Measurements from ENCODE around the gene RAD51. TPM values are rescaled to one million over a fixed set of nuclear protein-coding genes. Genes with fewer than 3 reads are reported as not detected.

RAD51 gene
- total RNA-seq, 1 donor from 2014 or later: 5.0 TPM

DNA sequence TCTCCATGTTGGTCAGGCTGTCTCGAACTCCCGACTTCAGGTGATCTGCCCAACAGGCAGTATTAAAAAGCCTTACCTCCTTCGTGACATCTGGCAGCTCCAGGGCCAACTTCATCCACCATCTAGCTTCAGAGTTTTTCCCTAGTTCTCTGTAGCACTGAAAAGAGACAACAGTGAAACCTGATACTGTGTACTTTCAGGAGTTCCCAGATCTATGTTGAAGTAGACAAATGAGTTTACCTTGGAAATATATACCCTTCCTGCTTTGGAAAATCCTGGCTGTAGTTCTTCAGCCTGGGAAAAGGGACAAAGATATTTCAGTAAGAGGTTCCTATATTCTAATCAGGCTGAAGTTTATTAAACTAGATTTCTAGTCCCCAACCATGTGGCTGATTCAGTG lies 42.1 kb downstream of the RAD51 start:
- H3K27ac Mint-ChIP-seq (ENCODE audit: unreplicated experiment): no peak overlapping the region
- DNase-seq: no peak
- no peaks in the 10 kb centered on the region for H3K27me3 Mint-ChIP-seq (ENCODE audit: unreplicated experiment)
- TF ChIP-seq, protein P1, sequence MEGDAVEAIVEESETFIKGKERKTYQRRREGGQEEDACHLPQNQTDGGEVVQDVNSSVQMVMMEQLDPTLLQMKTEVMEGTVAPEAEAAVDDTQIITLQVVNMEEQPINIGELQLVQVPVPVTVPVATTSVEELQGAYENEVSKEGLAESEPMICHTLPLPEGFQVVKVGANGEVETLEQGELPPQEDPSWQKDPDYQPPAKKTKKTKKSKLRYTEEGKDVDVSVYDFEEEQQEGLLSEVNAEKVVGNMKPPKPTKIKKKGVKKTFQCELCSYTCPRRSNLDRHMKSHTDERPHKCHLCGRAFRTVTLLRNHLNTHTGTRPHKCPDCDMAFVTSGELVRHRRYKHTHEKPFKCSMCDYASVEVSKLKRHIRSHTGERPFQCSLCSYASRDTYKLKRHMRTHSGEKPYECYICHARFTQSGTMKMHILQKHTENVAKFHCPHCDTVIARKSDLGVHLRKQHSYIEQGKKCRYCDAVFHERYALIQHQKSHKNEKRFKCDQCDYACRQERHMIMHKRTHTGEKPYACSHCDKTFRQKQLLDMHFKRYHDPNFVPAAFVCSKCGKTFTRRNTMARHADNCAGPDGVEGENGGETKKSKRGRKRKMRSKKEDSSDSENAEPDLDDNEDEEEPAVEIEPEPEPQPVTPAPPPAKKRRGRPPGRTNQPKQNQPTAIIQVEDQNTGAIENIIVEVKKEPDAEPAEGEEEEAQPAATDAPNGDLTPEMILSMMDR (IDR thresholded peaks at IDR 0.05; ENCODE audit: partially characterized antibody, unreplicated experiment): no peak
- H3K36me3 Mint-ChIP-seq (ENCODE audit: unreplicated experiment): peaks cover 5% of the 10 kb centered on the region
- H3K4me3 Mint-ChIP-seq (ENCODE audit: unreplicated experiment): no peak overlapping the region
- H3K4me1 Mint-ChIP-seq (ENCODE audit: low read depth, unreplicated experiment): no peaks in the 10 kb centered on the region
- H3K9me3 Mint-ChIP-seq (ENCODE audit: unreplicated experiment): no peaks in the 10 kb centered on the region

DNA sequence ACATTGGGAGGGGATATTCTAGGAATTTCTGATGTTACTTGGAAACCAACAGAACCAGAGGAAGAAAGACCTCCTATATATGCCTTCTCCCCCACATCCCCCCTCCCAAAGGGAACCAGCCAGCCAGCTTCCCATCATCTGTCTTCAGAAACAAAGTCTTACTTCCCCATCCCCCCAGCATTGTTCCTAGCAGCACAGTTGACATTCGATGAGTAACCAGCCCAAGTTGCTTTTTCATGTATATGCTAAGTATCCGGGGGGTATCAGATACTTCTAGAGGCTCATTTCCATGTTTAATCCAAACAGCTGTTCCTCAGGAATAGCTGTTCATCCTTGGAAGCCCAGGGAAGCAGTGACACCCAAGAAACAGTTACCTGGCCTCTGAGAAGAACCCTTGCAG lies 44.1 kb downstream of the RAD51 start:
- peaks cover 5% of the 10 kb centered on the region for H3K36me3 Mint-ChIP-seq (ENCODE audit: unreplicated experiment)

DNA sequence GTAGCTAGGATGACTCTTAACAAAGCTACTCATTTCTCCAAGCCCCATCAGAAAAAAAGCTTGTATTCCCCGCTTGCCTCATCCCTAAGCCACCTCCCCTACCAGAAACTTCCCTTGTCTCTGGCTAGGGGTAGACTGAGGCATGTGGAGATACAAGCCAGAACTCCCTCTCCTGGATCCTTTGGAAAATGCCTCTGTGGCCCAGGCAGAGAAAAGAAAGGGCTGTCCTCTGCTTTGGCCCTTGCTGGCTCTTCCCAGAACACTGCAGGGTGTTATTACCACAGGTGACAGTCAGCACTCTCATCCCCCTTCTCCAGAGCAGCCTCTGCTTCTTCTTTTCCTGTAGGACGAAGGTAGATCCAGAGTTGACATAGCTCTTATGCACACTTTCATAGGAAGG lies 44.9 kb downstream of the RAD51 start:
- Mint-ChIP-seq H3K36me3 (ENCODE audit: unreplicated experiment) (peaks cover 5% of the 10 kb centered on the region), H3K27me3 (ENCODE audit: unreplicated experiment) (peaks cover 3% of the 10 kb centered on the region), H3K9me3 (ENCODE audit: unreplicated experiment) (no peaks in the 10 kb centered on the region), H3K4me1 (ENCODE audit: low read depth, unreplicated experiment) (peaks cover 12% of the 10 kb centered on the region), H3K27ac (ENCODE audit: unreplicated experiment) (no peak overlapping the region), H3K4me3 (ENCODE audit: unreplicated experiment) (no peak overlapping the region)
- TF ChIP-seq, protein P1 (IDR thresholded peaks at IDR 0.05; ENCODE audit: partially characterized antibody, unreplicated experiment): no peak
- no peak for DNase-seq

More for the DNA sequence above, 44.1 kb downstream of the RAD51 start:
- Mint-ChIP-seq H3K27ac (ENCODE audit: unreplicated experiment) (no peak overlapping the region), H3K9me3 (ENCODE audit: unreplicated experiment) (no peaks in the 10 kb centered on the region), H3K4me1 (ENCODE audit: low read depth, unreplicated experiment) (peaks cover 6% of the 10 kb centered on the region), H3K4me3 (ENCODE audit: unreplicated experiment) (no peak overlapping the region), H3K27me3 (ENCODE audit: unreplicated experiment) (peaks cover 3% of the 10 kb centered on the region)
- DNase-seq: no peak
- TF ChIP-seq, protein P1 (IDR thresholded peaks at IDR 0.05; ENCODE audit: partially characterized antibody, unreplicated experiment): no peak

DNA sequence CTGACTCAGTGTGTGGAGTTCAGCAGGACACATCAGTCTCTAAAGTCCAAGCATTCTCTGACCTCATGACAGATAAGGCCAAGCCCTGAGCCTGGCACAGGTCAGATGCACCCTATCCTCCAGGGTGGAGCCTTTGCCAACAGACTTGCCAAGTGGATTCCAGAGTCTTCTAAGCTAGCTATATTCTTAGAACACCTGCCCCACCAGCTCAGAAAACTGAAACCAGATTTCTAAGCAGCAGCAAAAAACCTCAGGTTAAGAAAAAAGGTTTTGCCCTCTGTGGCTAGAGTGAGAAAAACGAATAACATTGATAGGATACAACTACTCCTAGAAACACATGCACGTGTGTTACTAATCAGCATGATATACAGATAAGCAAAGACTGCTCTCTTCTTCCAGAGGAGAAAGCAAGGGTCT lies 48.5 kb downstream of the RAD51 start:
- TF ChIP-seq, protein P1 (IDR thresholded peaks at IDR 0.05; ENCODE audit: partially characterized antibody, unreplicated experiment): no peak
- H3K27ac Mint-ChIP-seq (ENCODE audit: unreplicated experiment): peak overlapping the region; percentile 95
- peaks cover 25% of the 10 kb centered on the region for H3K4me1 Mint-ChIP-seq (ENCODE audit: low read depth, unreplicated experiment)
- peaks cover 3% of the 10 kb centered on the region for H3K27me3 Mint-ChIP-seq (ENCODE audit: unreplicated experiment)
- H3K4me3 Mint-ChIP-seq (ENCODE audit: unreplicated experiment): no peak overlapping the region
- H3K36me3 Mint-ChIP-seq (ENCODE audit: unreplicated experiment): peaks cover 5% of the 10 kb centered on the region
- no peaks in the 10 kb centered on the region for H3K9me3 Mint-ChIP-seq (ENCODE audit: unreplicated experiment)
- no peak for DNase-seq

DNA sequence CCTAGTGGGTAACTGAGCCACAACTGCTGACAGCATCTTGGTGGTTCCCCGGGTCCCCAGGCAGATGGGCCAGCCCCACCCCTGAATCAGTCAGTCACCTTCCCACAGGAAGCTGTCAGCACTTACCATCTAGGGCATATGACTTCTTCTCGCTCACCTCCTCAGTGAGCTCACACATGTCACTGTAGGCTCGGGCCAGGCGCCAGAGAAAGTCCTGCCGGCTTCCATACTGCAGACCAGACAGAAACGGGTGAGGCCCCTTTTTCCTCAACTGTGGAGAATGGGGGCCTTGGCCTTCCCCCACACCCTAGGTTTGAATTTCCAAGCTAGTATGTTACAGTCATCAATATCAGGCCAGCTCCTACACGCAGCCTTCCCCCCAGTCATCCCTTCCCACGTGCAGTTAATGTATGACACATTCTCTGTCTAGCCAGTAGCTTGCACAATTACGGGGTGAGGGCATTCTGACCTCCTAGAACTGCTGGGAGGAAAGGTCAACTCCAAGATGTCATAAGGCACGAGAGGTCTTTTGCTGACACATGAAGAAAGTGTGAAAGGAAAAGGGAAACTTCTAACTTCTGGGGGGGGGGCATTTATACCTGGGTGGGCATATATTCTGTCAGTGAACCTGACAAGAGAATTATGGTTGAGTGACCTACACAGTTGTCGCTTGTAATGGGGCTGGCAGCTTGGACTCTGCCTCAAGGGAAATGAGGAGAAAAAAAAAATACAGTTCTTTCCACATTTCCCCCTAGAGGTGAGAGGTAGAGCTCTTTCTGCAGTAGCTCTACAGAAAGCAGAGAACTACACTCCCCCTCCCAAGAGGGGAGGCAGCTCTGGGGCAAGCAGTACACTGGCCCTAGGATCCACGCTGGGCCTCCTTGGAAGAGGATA lies 49.2 kb downstream of the RAD51 start:
- H3K36me3 Mint-ChIP-seq (ENCODE audit: unreplicated experiment): peaks cover 5% of the 10 kb centered on the region
- peaks cover 25% of the 10 kb centered on the region for H3K4me1 Mint-ChIP-seq (ENCODE audit: low read depth, unreplicated experiment)
- TF ChIP-seq, protein P1 (IDR thresholded peaks at IDR 0.05; ENCODE audit: partially characterized antibody, unreplicated experiment): peak; percentile 46
- H3K9me3 Mint-ChIP-seq (ENCODE audit: unreplicated experiment): no peaks in the 10 kb centered on the region
- DNase-seq: no peak
- H3K27me3 Mint-ChIP-seq (ENCODE audit: unreplicated experiment): peaks cover 3% of the 10 kb centered on the region
- H3K27ac Mint-ChIP-seq (ENCODE audit: unreplicated experiment): peak overlapping the region; percentile 95
- peak overlapping the region; percentile 67 for H3K4me3 Mint-ChIP-seq (ENCODE audit: unreplicated experiment)
